ENCODE data around the gene RNF182.

Gene RNF182

DNA sequence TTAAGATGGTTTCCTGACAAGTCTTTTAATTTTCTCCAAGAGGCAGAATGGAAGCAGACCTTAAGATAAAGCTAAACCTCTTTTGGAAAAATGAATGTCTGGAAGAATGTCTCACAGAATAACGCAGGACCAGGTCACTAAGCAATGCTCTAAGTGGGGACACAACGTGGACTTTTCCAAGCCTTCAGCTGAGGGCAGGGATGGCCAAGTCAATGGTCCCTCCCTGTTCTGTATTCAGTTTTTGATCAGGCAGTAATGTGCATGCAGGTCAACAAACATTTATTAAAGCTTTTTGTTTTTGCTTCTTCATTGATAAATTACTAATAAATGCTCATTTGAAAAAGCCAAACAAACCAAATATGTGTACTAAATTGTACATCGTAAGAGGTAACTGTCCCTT, 2.0 kb upstream of the RNF182 start:
- CTCF ChIA-PET = interaction anchor here (0.5 to 1.2 kb wide), 3 partner anchors 10 to 57 kb away, joined by 3 to 4 read pairs (median 3); no protein-coding TSS in a partner anchor
- no peak for DNase-seq (ENCODE audit: low spot score)
- TF ChIP-seq, protein P1, sequence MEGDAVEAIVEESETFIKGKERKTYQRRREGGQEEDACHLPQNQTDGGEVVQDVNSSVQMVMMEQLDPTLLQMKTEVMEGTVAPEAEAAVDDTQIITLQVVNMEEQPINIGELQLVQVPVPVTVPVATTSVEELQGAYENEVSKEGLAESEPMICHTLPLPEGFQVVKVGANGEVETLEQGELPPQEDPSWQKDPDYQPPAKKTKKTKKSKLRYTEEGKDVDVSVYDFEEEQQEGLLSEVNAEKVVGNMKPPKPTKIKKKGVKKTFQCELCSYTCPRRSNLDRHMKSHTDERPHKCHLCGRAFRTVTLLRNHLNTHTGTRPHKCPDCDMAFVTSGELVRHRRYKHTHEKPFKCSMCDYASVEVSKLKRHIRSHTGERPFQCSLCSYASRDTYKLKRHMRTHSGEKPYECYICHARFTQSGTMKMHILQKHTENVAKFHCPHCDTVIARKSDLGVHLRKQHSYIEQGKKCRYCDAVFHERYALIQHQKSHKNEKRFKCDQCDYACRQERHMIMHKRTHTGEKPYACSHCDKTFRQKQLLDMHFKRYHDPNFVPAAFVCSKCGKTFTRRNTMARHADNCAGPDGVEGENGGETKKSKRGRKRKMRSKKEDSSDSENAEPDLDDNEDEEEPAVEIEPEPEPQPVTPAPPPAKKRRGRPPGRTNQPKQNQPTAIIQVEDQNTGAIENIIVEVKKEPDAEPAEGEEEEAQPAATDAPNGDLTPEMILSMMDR (conservative IDR thresholded peaks at IDR 0.05; ENCODE audit: low read depth) = no peak
- POLR2A ChIA-PET (ENCODE audit: low non-redundant PET) = interaction anchor here (0.7 kb wide), 1 partner anchor 126 kb away, joined by 3 read pairs; no protein-coding TSS in a partner anchor
- no peak overlapping the region for H3K27ac ChIP-seq

DNA sequence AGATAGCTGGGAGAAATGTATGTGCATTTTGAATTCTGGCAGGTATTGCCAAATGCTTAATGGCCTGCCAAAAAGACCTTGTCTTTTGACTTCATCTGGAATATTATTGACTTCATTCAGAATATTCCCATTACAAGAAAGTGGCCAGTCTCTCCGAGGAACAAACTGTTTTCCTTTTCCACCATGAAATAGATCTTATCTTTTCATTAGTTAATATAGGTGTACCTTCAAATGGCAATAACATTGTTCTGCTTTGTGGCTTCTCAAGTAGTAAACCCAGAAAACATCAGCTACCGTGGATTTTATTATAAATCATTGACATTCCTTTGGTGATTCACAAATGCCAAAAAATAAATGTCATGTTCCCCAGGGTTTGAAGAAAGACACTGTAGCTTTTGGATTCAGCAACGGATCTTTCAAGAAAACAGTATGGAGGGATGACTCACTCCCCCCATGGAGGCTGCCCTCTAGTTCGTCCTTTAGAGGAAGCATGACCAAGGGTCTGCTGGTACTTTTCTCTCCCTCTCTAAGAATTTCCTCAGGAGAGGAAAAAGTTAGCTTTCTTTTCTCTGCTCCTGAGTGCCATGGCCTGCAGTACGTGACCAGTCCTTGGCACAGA, 1.1 kb upstream of the RNF182 start:
- H3K27ac ChIP-seq = no peak overlapping the region
- TF ChIP-seq, protein P1 (conservative IDR thresholded peaks at IDR 0.05; ENCODE audit: low read depth) = no peak
- POLR2A ChIA-PET (ENCODE audit: low non-redundant PET) = interaction anchor here (0.7 kb wide), 1 partner anchor 127 kb away, joined by 3 read pairs; no protein-coding TSS in a partner anchor
- DNase-seq (ENCODE audit: low spot score) = no peak
- CTCF ChIA-PET = interaction anchor here (1.2 to 2.5 kb wide), 2 partner anchors 11 to 123 kb away, joined by 4 to 5 read pairs; no protein-coding TSS in a partner anchor

DNA sequence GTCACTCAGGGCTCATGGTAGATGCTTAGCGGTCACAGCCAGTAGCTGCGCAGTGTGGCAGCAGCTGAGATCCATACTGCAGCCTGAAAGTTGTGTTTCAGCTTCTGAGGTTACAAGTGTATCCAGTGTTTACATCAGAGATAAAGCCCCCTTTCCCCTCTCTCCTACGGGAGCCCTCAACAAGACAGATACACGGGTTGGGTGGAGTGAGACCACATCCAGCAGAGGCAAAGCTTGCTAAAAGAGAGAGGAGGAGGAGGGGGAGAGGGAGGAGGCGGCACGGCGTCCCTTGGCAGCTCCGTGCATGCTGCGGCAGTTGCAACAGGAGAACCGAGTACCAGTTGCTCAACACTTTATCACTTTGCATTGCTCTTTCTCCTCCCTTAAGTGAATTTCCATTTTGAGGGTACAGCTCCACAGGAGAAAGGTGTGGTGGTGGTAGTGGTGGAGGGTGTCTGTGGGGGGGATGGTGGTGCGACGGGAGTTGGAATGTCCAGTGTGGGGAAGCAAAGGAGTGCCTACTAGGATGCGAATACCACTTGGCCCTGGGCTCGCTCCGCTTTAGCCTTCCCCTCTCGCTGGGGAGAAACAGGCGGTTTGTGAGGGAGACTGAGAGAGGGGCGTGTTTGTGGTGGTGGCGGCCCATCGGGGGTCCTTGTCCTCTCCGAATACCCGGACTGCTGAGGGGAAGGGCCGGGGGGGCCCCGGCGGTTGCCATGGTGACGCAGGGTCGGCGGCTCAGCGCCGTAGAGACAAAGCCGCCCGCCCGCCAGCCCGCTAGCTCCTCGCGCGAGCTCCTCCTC, 405 bp upstream of the RNF182 start:
- no peak for DNase-seq (ENCODE audit: low spot score)
- ChIA-PET CTCF (interaction anchor here (0.6 to 2.5 kb wide), 2 partner anchors 45 to 122 kb away, joined by 3 to 5 read pairs; no protein-coding TSS in a partner anchor), POLR2A (ENCODE audit: low non-redundant PET) (no interaction called here)
- TF ChIP-seq, protein P1 (conservative IDR thresholded peaks at IDR 0.05; ENCODE audit: low read depth) = no peak
- no peak overlapping the region for H3K27ac ChIP-seq

DNA sequence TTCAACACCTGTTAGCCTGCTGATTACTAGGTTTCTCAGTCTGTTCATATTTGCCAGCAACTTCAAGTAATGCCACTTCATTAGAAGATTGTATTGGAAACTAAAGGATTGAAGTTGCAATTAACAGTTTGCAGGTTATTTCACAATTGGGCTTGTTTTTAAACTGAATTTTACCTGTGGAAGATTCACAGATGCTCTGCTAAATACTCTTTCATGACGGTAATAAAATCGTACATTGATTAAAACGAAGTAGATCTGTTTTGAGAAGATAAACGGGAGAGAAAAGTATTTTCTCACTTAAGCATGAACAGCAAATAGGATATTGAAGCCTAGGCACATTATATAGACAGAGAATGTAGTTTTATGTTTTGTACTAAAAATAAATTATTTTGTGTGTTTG, 1.6 kb downstream of the RNF182 start:
- POLR2A ChIA-PET (ENCODE audit: low non-redundant PET) = no interaction called here
- H3K27ac ChIP-seq = no peak overlapping the region
- CTCF ChIA-PET = interaction anchor here (0.6 kb wide), 1 partner anchor 40 kb away, joined by 3 read pairs; no protein-coding TSS in a partner anchor
- TF ChIP-seq, protein P1 (conservative IDR thresholded peaks at IDR 0.05; ENCODE audit: low read depth) = no peak
- no peak for DNase-seq (ENCODE audit: low spot score)

DNA sequence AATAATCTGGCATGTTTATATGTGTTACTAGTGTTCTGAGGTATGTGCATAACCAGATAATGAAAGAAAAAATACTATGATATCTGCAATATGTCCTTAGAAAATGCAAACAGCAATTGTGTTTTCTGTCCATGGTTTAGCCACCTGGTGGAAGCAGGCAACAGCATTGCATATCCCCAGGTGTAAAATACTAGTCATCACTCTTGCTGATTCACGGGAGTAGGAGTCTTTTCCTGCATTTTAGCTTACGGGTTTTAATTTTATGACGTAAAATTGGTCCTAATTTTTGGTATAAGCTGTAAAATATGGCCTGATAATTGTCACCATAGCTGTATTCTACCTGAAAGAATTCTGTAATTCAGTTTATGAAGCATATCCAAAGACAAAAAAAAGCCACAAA, 2.5 kb downstream of the RNF182 start:
- ChIA-PET POLR2A (ENCODE audit: low non-redundant PET) (no interaction called here), CTCF (no interaction called here)
- DNase-seq (ENCODE audit: low spot score) = no peak
- no peak overlapping the region for H3K27ac ChIP-seq
- TF ChIP-seq, protein P1 (conservative IDR thresholded peaks at IDR 0.05; ENCODE audit: low read depth) = no peak

DNA sequence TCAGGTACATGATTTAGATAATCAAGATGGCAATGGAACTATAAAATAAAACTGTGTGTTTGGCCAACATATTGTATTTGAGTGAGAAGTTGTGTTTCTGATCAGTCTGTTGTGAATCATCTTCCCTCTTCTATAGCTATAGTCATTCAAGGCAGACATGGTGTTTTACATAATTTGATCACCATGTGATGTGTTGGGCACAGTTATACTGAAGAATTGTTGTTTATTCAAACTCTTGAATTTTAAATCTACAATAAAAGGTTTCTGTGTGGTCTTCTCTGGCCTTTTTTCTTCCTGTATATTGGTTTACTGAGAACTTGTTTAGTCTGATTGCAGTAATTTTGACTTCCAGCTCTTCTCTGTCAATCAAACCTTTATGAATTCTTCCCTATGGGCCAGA, 4.4 kb downstream of the RNF182 start:
- no peak overlapping the region for H3K27ac ChIP-seq
- TF ChIP-seq, protein P1 (conservative IDR thresholded peaks at IDR 0.05; ENCODE audit: low read depth) = no peak
- no peak for DNase-seq (ENCODE audit: low spot score)
- POLR2A ChIA-PET (ENCODE audit: low non-redundant PET) = no interaction called here
- CTCF ChIA-PET = interaction anchor here (0.6 kb wide), 1 partner anchor 79 kb away, joined by 9 read pairs; no protein-coding TSS in a partner anchor

Measured in RWPE1 (cell line).